Activated naive CD4-positive, alpha-beta T cell treated with Interleukin-2 at 50 U/mL for 16 hours (primary cell): ENCODE data around the gene KLHL42.
"Not testable (repeated sequence)": the region's sequence is repeated elsewhere in the genome, so short reads cannot be mapped to it uniquely, and the experiment has no call there.

Experiments used
- DNase-seq: peaks from one replicate; pipeline ENCODE4 v3.0.0-alpha.2; 2020

The KLHL42 gene

DNA sequence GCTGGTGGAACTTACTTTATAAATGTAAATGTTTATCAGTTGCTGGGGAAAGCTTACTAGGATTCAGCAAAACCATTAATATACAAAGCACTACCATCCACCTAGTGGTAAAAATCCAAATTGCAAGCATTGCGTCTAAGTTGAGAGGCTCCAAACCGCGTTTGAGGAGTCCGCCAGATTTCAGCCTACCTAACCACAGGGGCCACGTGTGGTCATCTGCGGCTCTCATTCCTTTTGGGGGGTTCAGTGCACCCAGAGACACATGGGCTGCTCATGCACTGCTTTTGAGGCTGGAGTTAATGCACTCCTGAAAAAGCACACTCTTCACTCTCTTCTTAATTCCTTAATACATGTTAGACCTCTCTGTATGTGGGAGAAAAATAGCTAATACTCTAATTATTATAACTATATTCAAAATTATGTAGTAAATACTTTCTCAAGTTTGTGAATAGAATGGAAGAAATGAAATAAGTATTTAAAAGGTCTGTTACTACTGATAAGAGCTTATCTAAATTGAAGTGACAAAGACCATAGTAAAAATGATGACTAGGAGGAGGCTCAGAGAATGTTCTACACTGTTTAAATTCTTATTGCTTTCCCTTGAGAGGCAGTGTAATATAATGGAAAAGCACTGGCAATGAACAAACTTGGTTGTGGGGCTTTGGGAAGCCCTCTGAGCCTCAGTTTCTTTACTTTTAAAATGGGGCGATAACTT is 41.4 kb downstream of the KLHL42 start:
- peak; percentile 20 for DNase-seq

- peak; percentile 79 for DNase-seq
These were observed 42.2 kb downstream of the KLHL42 start for GRCh38 chr12:27822076-27822712.

DNA sequence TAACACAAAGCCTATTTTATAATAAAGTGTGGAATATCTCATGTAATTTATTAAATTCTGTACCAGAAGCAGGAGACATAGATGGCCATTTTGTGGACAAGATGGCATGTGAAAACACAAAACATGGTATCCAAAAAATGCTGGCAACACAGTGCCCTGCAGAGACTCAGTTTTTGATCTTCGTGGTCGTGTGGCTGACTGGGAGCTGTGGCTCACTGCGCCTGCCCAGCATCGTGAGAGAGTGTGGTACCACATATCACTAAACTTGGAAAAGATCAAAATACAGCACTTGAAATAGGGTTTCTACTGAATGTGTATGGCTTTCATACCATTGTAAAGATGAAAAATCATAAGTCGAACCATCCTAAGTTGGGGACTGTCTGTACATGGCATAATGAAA is 43.0 kb downstream of the KLHL42 start:
- DNase-seq, result no peak

DNA sequence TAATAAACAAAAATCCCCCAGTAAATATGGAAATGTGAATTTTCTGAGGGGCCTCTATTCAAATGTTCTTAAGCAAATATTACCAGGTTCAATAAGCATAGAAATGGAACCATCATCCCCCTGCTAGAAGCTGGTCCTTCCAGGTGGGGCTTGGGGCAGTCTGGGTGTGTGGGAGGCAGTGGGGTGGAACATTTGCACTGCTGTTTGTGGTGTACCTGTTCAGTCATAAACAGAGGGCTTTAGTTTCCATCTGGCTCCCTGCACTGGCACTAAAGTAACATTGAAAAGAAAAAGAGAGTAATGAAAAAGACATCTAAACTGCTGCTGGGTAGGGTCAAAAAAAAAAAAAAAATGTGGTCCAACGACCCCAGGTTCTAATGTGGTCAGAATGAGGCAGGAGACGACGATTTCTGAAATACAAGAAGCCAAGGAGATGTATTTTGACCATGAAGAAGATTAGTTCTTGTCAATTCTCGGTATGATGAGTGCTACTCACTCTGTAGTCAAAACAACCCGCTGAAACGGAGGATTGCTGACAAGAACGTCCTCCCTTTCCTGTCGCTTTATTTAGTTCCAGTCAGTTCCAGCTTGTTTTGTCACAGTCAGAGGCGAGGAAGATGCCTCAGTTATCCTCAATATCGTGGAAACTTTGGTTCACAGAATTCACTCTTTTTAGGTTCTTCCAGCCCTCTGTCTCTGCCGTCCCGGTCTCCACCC is 44.3 kb downstream of the KLHL42 start:
- no peak for DNase-seq

DNA sequence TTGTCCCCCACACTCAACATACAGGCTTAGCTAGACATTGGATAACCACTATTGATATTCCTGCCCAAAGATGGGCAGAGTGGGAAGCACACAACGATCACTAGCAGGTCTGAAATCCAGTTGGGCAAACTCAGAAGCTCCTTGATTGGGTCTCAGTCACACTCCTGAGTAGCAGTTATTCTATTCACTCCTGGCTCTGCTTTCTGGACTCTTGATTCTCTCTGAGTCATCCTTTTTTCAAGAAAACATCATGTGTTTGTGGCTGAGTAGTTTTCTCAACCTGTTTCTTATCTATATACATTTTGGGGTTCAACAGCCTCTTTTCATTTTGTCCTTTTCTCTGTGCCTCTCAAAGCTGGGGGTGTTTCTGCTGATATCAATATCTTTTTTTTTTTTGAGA is 46.0 kb downstream of the KLHL42 start:
- no peak for DNase-seq

DNA sequence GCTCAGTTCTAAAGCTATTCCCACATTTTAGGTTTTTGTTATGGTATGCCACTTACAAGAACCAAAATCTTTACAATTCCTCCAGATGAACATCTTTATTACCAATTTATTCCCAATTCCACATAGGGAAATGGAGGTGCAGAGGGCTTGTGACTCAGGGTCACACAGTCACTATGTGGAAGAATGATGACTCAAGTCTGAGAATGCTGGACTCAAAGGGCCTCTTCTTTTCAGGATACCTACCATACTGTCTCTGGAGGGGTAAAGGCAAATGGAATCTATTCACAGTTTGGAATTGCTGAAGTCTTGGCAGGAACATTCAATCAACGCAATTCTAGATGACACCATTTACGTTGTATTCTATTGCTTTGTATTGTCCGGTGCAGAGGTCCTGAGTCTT is 48.2 kb downstream of the KLHL42 start:
- no peak for DNase-seq

DNA sequence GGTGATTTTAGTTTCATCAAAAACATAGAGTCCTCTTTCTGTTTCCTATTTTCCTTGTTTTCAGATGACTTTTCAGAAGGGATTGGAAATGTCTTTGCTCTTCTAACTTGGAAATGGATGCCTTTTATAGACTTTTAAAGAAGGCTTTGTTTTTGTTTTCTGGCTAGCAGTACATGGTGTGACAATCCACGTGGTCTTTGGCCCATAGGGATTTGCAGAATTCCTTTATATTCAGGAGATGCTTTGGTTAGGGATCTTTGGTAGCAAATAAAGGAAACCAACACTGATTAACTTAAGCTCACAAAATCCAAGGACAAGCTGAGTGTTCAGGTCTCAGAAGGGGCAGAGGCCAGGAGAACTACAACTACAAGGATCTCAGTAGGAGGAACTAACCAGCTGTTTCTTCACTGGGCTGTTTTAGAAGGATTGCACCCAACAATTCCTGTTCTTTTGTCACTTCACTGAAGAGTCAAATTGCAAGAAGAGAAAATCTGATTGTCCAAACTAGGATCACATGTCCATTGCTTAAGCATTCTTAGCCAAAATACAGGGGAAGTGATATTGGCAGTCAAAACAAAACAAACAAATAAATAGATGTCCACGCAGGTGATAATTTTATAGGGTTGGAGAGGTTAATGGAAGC is 58.6 kb downstream of the KLHL42 start:
- DNase-seq, result no peak

GRCh38 chr12:27840229-27840999 is 60.4 kb downstream of the KLHL42 start:
- DNase-seq, result no peak

GRCh38 chr12:27841392-27841882 is 61.4 kb downstream of the KLHL42 start:
- no peak for DNase-seq

- no peak for DNase-seq
These were observed 63.7 kb downstream of the KLHL42 start for GRCh38 chr12:27843714-27844245.

DNA sequence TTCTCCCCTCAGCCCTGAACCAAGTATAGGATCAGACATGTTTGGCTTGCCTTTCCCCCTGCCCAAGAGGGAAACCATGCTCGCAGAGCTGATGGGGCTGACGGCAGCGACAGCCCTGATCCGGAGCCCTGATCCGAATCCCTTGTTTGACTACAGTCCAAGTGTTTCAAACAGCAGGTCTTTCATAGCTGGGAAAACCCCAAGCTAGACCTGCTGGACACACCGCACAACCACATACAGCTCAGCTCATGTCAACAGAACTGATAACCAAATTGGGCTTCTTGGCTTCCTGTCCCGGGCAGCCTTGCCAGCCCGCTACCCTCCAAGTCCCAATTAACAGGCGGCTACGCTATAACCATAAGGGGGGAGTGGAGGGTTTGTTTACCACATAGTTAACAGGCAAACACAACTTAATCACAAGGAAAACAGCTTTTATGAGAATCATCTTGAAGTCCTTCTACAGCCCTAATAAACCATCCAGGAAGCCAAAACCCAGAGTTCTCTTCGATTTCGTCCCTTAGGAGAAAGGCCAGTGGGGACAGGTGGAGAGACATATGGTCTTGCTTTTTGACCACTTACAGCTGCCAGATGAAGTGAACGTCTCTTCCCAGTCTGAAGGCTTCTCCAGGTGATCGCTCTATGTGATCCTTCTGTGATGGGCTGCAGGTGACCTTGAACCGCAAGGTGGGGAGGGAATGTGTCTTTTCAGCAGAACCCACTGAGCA is 64.5 kb downstream of the KLHL42 start:
- DNase-seq, result no peak

DNA sequence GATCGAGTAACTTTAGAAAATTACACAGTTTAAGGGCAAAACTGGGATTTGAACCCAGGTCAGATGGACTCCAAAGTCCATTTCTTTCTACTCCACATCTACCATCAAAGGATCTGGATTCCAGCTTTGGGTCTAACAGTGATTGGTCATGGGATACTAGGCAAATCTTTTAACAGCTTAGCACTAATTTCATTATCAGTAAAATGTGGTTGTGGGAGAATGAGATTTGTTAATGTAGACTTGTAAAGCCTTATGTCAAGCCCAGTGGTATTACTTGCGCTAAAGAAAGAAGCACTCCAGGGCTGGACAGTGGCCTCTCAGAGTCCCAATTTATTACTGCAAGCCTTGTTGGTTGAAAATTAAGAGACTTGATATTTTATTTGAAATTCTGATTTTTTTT is 65.2 kb downstream of the KLHL42 start:
- DNase-seq, result no peak

DNA sequence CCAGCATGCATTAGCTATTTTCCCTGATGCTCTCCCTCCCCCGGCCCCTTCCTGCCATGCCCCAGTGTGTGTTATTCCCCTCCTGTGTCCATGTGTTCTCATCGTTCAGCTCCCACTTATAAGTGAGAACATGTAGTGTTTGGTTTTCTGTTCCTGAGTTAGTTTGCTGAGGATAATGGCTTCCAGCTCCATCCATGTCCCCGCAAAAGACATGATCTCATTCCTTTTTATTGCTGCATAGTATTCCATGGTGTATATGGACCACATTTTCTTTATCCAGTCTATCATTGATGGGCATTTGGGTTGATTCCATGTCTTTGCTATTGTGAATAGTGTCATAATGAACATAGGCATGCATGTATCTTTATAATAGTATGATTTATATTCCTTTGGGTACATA is 65.7 kb downstream of the KLHL42 start:
- DNase-seq, result not testable (repeated sequence)

DNA sequence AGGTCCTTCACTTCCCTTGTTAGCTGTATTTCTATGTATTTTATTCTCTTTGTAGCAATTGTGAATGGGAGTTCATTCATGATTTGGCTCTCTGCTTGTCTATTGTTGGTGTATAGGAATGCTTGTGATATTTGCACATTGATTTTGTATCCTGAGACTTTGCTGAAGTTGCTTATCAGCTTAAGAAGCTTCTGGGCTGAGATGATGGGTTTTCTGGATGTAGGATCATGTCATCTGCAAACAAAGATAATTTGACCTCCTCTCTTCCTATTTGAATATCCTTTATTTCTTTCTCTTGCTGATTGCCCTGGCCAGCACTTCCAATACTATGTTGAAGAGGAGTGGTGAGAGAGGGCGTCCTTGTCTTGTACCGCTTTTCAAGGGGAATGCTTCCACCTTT is 67.3 kb downstream of the KLHL42 start:
- DNase-seq, result not testable (repeated sequence)

DNA sequence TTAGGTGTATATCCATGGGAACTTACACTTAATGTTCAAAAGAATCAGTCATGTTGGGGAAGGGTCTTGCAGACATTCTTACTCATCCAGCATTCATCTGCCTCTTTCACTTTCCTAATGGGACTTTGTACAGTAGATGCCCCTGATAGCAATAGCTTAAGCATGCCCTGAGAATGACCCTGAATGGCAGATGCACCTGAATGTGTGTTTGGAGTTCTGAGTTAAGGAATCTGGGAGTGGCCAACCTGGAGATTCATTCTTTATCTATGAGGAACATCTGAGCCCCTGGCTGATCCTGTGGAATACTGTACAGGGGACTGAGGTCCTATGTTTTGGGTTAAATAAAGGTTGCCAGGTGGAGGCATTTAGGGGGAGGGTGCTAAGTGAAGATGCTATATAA is 71.3 kb downstream of the KLHL42 start:
- no peak for DNase-seq

GRCh38 chr12:27852117-27852516 is 72.1 kb downstream of the KLHL42 start:
- no peak for DNase-seq
